ENCODE data around the gene SPESP1. TPM values are rescaled to one million over a fixed set of nuclear protein-coding genes. Genes with fewer than 3 reads are reported as not detected.

Gene SPESP1
- total RNA-seq, 1 donor from 2014 or later: 1.5 TPM

- Histone ChIP-seq H3K4me1 (no peaks in the 10 kb centered on the region), H3K36me3 (no peaks in the 10 kb centered on the region), H3K27me3 (no peaks in the 10 kb centered on the region), H3K27ac (no peak overlapping the region), H3K9me3 (no peaks in the 10 kb centered on the region), H3K4me3 (no peak overlapping the region)
- no peak for DNase-seq (ENCODE audit: extremely low spot score in 2 of 2)
- TF ChIP-seq, protein P1, sequence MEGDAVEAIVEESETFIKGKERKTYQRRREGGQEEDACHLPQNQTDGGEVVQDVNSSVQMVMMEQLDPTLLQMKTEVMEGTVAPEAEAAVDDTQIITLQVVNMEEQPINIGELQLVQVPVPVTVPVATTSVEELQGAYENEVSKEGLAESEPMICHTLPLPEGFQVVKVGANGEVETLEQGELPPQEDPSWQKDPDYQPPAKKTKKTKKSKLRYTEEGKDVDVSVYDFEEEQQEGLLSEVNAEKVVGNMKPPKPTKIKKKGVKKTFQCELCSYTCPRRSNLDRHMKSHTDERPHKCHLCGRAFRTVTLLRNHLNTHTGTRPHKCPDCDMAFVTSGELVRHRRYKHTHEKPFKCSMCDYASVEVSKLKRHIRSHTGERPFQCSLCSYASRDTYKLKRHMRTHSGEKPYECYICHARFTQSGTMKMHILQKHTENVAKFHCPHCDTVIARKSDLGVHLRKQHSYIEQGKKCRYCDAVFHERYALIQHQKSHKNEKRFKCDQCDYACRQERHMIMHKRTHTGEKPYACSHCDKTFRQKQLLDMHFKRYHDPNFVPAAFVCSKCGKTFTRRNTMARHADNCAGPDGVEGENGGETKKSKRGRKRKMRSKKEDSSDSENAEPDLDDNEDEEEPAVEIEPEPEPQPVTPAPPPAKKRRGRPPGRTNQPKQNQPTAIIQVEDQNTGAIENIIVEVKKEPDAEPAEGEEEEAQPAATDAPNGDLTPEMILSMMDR (IDR thresholded peaks at IDR 0.05): no peak
- no peak for TF ChIP-seq POLR2A (IDR thresholded peaks at IDR 0.05)
- no peak for TF ChIP-seq POLR2AphosphoS5 (IDR thresholded peaks at IDR 0.05; ENCODE audit: insufficient read depth in 1 of 2, low read depth in 1 of 2)
- intact Hi-C loops (cut with DNase I): no loop called here
Observed at GRCh38 chr15:68894208-68894607, 36.1 kb upstream of the SPESP1 start.

DNA sequence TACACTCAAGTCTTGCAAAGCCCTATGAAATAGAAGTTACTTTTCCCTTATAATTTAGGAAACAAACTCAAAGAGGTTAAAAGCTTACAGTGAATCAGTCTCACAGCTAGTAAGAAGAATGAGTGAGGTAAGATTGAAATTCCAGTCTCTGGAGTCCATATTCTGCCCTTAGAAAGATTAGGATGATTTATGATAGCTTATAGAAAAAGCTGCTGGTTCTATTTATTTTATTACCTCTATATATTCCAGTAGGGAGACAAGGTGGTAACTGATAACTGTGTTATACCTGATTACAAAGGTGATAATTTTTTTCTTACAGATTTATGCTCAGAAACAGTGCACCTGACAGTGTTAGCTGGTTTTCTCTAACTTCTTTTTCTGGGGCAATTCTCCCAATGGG is 34.1 kb upstream of the SPESP1 start:
- DNase-seq (ENCODE audit: extremely low spot score in 2 of 2): no peak
- H3K27me3 ChIP-seq: no peaks in the 10 kb centered on the region
- H3K4me3 ChIP-seq: no peak overlapping the region
- no peaks in the 10 kb centered on the region for H3K36me3 ChIP-seq
- TF ChIP-seq POLR2A (IDR thresholded peaks at IDR 0.05) (no peak), POLR2AphosphoS5 (IDR thresholded peaks at IDR 0.05; ENCODE audit: insufficient read depth in 1 of 2, low read depth in 1 of 2) (no peak)
- TF ChIP-seq, protein P1 (IDR thresholded peaks at IDR 0.05): no peak
- no peaks in the 10 kb centered on the region for H3K9me3 ChIP-seq
- intact Hi-C loops (cut with DNase I): no loop called here
- no peak overlapping the region for H3K27ac ChIP-seq
- H3K4me1 ChIP-seq: no peaks in the 10 kb centered on the region

DNA sequence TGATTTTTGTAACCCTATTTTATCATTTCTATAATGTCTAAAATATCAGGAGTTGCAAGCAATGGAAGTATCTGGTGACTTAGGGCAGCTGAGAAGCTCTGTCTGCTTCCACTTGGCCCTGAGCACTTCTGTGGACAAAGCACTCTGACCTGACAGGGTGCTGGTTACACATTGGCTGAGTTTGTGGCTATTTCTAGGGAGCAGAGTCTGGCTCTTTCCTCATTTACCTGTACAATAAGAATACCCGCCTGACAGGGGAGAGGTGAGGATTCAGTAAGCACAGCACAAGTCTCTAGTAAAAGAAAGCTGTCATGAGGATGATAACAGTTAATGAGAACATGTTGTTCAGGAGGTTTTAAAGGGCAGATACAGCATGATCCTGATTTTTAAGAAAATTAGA is 33.3 kb upstream of the SPESP1 start:
- Histone ChIP-seq H3K4me1 (no peaks in the 10 kb centered on the region), H3K36me3 (no peaks in the 10 kb centered on the region), H3K9me3 (no peaks in the 10 kb centered on the region), H3K4me3 (no peak overlapping the region), H3K27ac (no peak overlapping the region), H3K27me3 (no peaks in the 10 kb centered on the region)
- intact Hi-C loops (cut with DNase I): no loop called here
- TF ChIP-seq, protein P1 (IDR thresholded peaks at IDR 0.05): no peak
- TF ChIP-seq POLR2A (IDR thresholded peaks at IDR 0.05) (no peak), POLR2AphosphoS5 (IDR thresholded peaks at IDR 0.05; ENCODE audit: insufficient read depth in 1 of 2, low read depth in 1 of 2) (no peak)
- DNase-seq (ENCODE audit: extremely low spot score in 2 of 2): no peak

DNA sequence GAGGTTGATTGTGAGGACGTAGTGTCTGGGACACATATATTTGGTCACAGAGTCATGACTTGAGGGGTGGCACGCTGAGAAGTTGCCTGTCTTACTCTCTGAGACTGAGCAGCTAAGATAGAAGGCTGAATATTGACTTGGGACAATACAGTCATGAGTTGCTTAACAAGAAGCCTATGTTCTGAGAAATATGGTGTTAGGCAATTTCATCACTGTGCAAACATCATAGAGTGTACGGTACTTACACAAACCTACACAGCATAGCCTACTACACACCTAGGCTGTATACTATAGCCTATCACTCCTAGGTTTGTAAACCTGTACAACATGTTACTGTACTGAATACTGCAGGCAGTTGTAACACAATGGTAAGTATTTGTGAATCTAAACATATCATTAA is 30.3 kb upstream of the SPESP1 start:
- H3K4me3 ChIP-seq: no peak overlapping the region
- TF ChIP-seq, protein P1 (IDR thresholded peaks at IDR 0.05): no peak
- TF ChIP-seq POLR2A (IDR thresholded peaks at IDR 0.05): no peak
- TF ChIP-seq POLR2AphosphoS5 (IDR thresholded peaks at IDR 0.05; ENCODE audit: insufficient read depth in 1 of 2, low read depth in 1 of 2): no peak
- no peak overlapping the region for H3K27ac ChIP-seq
- no peaks in the 10 kb centered on the region for H3K4me1 ChIP-seq
- no peak for DNase-seq (ENCODE audit: extremely low spot score in 2 of 2)
- no peaks in the 10 kb centered on the region for H3K36me3 ChIP-seq
- intact Hi-C loops (cut with DNase I): no loop called here
- no peaks in the 10 kb centered on the region for H3K27me3 ChIP-seq
- no peaks in the 10 kb centered on the region for H3K9me3 ChIP-seq

DNA sequence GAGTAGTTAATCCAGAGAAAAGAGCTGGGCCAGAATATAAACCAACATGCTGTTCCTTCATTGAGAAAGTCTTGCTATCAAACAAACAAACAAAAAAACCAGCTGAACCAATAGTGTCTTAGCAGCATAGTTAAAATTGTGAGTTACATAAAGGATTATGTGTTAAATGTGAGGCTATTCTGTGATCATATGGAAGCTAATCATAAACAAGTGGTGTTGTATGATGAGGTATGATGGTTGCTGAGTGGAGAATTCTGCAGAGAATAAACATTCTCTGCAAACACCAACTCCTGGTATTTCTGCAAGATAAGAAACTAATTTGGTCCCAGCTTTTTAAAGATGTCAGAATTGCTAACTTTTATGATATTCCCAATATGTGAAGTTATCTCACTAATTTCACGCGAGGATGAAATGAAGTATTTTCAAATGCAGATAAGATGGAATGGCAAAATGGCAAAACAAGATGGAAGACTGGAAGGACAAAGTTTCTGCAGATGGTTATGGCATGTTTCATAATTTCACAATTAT is 22.9 kb upstream of the SPESP1 start:
- Histone ChIP-seq H3K4me3 (no peak overlapping the region), H3K36me3 (no peaks in the 10 kb centered on the region), H3K4me1 (no peaks in the 10 kb centered on the region), H3K27ac (no peak overlapping the region), H3K9me3 (no peaks in the 10 kb centered on the region), H3K27me3 (no peaks in the 10 kb centered on the region)
- intact Hi-C loops (cut with DNase I): no loop called here
- TF ChIP-seq, protein P1 (IDR thresholded peaks at IDR 0.05): no peak
- TF ChIP-seq POLR2A (IDR thresholded peaks at IDR 0.05): no peak
- no peak for TF ChIP-seq POLR2AphosphoS5 (IDR thresholded peaks at IDR 0.05; ENCODE audit: insufficient read depth in 1 of 2, low read depth in 1 of 2)
- DNase-seq (ENCODE audit: extremely low spot score in 2 of 2): no peak
